GM19099 (cell line): Measurements from ENCODE around the gene KRTAP9-2.
"Not testable (repeated sequence)": the region's sequence is repeated elsewhere in the genome, so short reads cannot be mapped to it uniquely, and the experiment has no call there.

Source experiments
- POLR2A ChIP-seq: IDR thresholded peaks from 3 replicates; pipeline ENCODE4 v1.6.1; 2011; ENCODE audit warnings: low read depth; ENCODE audit not compliant: insufficient read length; ENCODE audit errors: extremely low read depth

Gene KRTAP9-2

DNA sequence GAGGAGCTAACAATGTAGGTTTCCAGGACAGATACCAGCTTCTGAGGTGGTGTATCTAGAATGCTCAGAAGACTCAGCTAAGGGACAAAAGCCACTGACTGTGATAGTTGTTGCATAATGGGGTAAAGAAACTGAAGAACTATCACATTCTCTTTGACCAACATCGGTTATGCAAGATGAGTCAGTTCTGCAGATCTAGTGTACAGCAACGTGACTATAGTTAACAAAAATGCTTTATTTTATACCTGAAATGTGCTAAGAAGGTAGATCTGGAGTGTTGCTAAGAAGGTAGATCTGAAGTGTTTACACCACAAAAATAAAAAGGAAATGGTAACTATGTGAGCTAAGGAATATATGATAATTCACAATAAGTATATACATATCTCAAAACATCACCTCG, 41.3 kb downstream of the KRTAP9-2 start:
- no peak for TF ChIP-seq POLR2A

DNA sequence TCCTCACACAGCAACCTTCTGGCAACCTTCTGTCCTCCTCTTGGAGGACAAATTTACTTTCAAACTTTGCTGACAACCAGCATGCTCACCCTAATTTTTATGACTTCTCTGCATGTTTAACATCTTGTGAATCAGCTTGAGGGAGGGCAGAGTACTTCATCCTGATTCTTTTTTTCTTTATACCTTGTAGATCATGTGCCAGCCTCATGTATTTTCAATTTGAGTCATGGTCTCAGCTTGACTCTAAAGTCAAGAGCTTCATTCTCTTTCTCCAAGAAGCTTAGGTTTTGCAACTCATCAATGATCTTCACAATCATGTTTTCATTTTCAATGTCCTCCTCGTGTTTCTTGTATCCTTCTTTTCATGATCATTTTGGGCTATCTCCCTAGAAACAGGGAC, 45.4 kb downstream of the KRTAP9-2 start:
- no peak for TF ChIP-seq POLR2A

DNA sequence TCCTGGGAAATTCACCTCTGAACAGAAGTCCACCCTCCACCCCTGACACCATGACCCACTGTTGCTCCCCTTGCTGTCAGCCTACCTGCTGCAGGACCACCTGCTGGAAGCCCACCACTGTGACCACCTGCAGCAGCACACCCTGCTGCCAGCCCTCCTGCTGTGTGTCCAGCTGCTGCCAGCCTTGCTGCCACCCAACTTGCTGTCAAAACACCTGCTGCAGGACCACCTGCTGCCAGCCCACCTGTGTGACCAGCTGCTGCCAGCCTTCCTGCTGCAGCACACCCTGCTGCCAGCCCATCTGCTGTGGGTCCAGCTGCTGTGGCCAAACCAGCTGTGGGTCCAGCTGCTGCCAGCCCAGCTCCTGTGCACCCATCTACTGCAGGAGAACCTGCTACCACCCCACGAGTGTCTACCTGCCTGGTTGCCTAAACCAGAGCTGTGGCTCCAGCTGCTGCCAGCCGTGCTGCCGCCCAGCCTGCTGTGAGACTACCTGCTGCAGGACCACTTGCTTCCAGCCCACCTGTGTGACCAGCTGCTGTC, 49.3 kb downstream of the KRTAP9-2 start, which contains the start of gene KRTAP9-7:
KRTAP9-7 (plus strand) TSS at position 51 of the 543 bp plus-strand sequence; CDS start at position 51, 0 bp downstream.
- TF ChIP-seq POLR2A: not testable (repeated sequence)
